GM12878 (cell line): ENCODE data around the gene ZCCHC4. TPM values are rescaled to one million over a fixed set of nuclear protein-coding genes. Genes with fewer than 3 reads are reported as not detected.

ENCODE experiments used
- BMI1 ChIP-seq: fragments of 450-650 bp; IDR thresholded peaks from 2 replicates; pipeline ENCODE4 v1.6.1; 2016; ENCODE audit warnings: mild to moderate bottlenecking, moderate library complexity, borderline replicate concordance
- CEBPB ChIP-seq, 2 experiments: fragments of 150-350 bp in 1 of 2; IDR thresholded peaks; 2 replicates each; pipeline ENCODE4 v1.6.1; 2012 to 2014; ENCODE audit warnings: low read depth in 2 of 2, low read length in 2 of 2, borderline replicate concordance in 1 of 2, inconsistent platforms in 1 of 2
- CHD1 ChIP-seq: IDR thresholded peaks from 2 replicates; pipeline ENCODE4 v1.6.1; 2012; ENCODE audit warnings: low read depth, low read length, improper control_type of control experiment
- CREB1 ChIP-seq: IDR thresholded peaks from 2 replicates; pipeline ENCODE4 v1.6.1; 2012; ENCODE audit warnings: low read depth, mild to moderate bottlenecking, inconsistent platforms
- E2F8 ChIP-seq: fragments of 450-650 bp; IDR thresholded peaks from 2 replicates; pipeline ENCODE4 v1.6.1; 2018; ENCODE audit warnings: mild to moderate bottlenecking, low read depth, moderate library complexity; ENCODE audit not compliant: partially characterized antibody
- IKZF1 ChIP-seq: fragments of 450-650 bp; conservative IDR thresholded peaks from 2 replicates; pipeline ENCODE4 v1.6.1; 2017; ENCODE audit warnings: antibody characterized with exemption, mild to moderate bottlenecking
- IRF5 ChIP-seq: fragments of 450-650 bp; IDR thresholded peaks from 2 replicates; pipeline ENCODE4 v1.6.1; 2017; ENCODE audit warnings: borderline replicate concordance
- JUND ChIP-seq: IDR thresholded peaks from 2 replicates; pipeline ENCODE4 v1.6.1; 2012; ENCODE audit warnings: low read depth, mild to moderate bottlenecking, low read length, improper control_type of control experiment, moderate library complexity
- PAX8 ChIP-seq: fragments of 450-650 bp; IDR thresholded peaks from 2 replicates; pipeline ENCODE4 v1.6.1; 2017; ENCODE audit warnings: mild to moderate bottlenecking, moderate library complexity
- RELB ChIP-seq: fragments of 450-650 bp; IDR thresholded peaks from 2 replicates; pipeline ENCODE4 v1.6.1; 2017; ENCODE audit warnings: low read depth, mild to moderate bottlenecking, moderate library complexity
- SIN3A ChIP-seq: IDR thresholded peaks from 2 replicates; pipeline ENCODE4 v1.6.1; 2012; ENCODE audit warnings: low read depth, low read length, improper control_type of control experiment
- TAF1 ChIP-seq: IDR thresholded peaks from 2 replicates; pipeline ENCODE4 v1.6.1; 2011; ENCODE audit warnings: mild to moderate bottlenecking, low read depth, low read length, borderline replicate concordance
- ZNF217 ChIP-seq: fragments of 450-650 bp; IDR thresholded peaks from 2 replicates; pipeline ENCODE4 v1.6.1; 2017; ENCODE audit warnings: antibody characterized with exemption, mild to moderate bottlenecking
- polyA plus RNA-seq, 11 experiments: library from polyadenylated mRNA; depleted of rRNA in 4 of 11; unstranded in 6 of 11; stranded (reverse) in 5 of 11; fragments of >200 nt; fragmentation: Nextera tagmentation in 4 of 11; fragmentation: Illumina TruSeq in 1 of 11; extraction: Ambion mirVana in 4 of 11; extraction: Trizol in 1 of 11; gene quantifications; 1 replicate in 1 of 11; 2 replicates in 10 of 11; pipeline versions ENCODE4 v1.2.1 to v1.2.3, GENCODE V29; 2011 to 2016; ENCODE audit warnings: inconsistent platforms in 2 of 11, missing spikeins in 2 of 11, low read depth in 1 of 11
- total RNA-seq, 4 experiments: library from RNA; depleted of rRNA in 3 of 4; stranded (reverse); fragments of >200 nt in 3 of 4; fragmentation: Illumina TruSeq in 1 of 4; extraction: Trizol in 1 of 4; gene quantifications; 2 replicates each; pipeline versions ENCODE4 v1.2.1 to v1.2.3, GENCODE V29; 2013 to 2021
- TF ChIP-seq, protein P1 (sequence below): fragments of 150-350 bp; IDR thresholded peaks from 2 replicates; pipeline ENCODE4 v1.6.1; 2016; ENCODE audit warnings: low read depth, low read length
- TF ChIP-seq, protein P2 (sequence below): IDR thresholded peaks from 2 replicates; pipeline ENCODE4 v1.6.1; 2012; ENCODE audit warnings: improper control_type of control experiment, low read depth, low read length; ENCODE audit not compliant: insufficient replicate concordance

The ZCCHC4 gene
- total and polyA plus RNA-seq, 10 of the 15 experiments (the other 5 are each of a cell fraction or from before 2014, with no cell fraction given) = 3.2 to 17.7 (median 12.7) TPM

DNA sequence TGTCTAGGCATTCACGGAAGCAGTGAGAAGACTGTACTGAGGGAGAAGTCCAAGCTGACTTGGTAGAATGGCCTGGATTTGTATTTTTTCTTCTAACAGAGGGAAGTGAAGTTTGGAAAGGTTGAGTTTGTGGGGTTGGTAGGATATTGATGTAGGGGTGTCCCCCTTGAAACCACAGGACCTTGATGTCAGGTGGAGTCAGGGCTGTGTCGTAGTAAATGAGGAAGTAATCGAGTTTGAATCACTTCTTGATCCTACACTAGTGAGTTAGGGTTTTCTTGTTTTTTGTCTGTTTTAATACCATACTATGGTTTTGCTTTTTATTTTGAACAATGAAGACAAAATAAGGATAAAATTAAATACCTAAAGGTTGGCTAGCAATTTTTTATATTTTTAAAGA lies 34.3 kb downstream of the ZCCHC4 start (continued):
- no peak for TF ChIP-seq RELB
- peak; percentile 57; the same call in 1 of the 2 replicates for TF ChIP-seq CREB1
- no peak for TF ChIP-seq PAX8
- no peak for TF ChIP-seq TAF1
- no peak for TF ChIP-seq ZNF217
- TF ChIP-seq CHD1 = no peak
- TF ChIP-seq CEBPB (IDR thresholded peaks at IDR 0.05; ENCODE audit: borderline replicate concordance in 1 of 2, low read depth in 2 of 2, low read length in 2 of 2) = no peak
- TF ChIP-seq IKZF1 = no peak
- no peak for TF ChIP-seq E2F8
- TF ChIP-seq, protein P1, sequence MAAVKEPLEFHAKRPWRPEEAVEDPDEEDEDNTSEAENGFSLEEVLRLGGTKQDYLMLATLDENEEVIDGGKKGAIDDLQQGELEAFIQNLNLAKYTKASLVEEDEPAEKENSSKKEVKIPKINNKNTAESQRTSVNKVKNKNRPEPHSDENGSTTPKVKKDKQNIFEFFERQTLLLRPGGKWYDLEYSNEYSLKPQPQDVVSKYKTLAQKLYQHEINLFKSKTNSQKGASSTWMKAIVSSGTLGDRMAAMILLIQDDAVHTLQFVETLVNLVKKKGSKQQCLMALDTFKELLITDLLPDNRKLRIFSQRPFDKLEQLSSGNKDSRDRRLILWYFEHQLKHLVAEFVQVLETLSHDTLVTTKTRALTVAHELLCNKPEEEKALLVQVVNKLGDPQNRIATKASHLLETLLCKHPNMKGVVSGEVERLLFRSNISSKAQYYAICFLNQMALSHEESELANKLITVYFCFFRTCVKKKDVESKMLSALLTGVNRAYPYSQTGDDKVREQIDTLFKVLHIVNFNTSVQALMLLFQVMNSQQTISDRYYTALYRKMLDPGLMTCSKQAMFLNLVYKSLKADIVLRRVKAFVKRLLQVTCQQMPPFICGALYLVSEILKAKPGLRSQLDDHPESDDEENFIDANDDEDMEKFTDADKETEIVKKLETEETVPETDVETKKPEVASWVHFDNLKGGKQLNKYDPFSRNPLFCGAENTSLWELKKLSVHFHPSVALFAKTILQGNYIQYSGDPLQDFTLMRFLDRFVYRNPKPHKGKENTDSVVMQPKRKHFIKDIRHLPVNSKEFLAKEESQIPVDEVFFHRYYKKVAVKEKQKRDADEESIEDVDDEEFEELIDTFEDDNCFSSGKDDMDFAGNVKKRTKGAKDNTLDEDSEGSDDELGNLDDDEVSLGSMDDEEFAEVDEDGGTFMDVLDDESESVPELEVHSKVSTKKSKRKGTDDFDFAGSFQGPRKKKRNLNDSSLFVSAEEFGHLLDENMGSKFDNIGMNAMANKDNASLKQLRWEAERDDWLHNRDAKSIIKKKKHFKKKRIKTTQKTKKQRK = no peak
- no peak for TF ChIP-seq JUND
- no peak for TF ChIP-seq SIN3A
- no peak for TF ChIP-seq IRF5
- TF ChIP-seq, protein P2, sequence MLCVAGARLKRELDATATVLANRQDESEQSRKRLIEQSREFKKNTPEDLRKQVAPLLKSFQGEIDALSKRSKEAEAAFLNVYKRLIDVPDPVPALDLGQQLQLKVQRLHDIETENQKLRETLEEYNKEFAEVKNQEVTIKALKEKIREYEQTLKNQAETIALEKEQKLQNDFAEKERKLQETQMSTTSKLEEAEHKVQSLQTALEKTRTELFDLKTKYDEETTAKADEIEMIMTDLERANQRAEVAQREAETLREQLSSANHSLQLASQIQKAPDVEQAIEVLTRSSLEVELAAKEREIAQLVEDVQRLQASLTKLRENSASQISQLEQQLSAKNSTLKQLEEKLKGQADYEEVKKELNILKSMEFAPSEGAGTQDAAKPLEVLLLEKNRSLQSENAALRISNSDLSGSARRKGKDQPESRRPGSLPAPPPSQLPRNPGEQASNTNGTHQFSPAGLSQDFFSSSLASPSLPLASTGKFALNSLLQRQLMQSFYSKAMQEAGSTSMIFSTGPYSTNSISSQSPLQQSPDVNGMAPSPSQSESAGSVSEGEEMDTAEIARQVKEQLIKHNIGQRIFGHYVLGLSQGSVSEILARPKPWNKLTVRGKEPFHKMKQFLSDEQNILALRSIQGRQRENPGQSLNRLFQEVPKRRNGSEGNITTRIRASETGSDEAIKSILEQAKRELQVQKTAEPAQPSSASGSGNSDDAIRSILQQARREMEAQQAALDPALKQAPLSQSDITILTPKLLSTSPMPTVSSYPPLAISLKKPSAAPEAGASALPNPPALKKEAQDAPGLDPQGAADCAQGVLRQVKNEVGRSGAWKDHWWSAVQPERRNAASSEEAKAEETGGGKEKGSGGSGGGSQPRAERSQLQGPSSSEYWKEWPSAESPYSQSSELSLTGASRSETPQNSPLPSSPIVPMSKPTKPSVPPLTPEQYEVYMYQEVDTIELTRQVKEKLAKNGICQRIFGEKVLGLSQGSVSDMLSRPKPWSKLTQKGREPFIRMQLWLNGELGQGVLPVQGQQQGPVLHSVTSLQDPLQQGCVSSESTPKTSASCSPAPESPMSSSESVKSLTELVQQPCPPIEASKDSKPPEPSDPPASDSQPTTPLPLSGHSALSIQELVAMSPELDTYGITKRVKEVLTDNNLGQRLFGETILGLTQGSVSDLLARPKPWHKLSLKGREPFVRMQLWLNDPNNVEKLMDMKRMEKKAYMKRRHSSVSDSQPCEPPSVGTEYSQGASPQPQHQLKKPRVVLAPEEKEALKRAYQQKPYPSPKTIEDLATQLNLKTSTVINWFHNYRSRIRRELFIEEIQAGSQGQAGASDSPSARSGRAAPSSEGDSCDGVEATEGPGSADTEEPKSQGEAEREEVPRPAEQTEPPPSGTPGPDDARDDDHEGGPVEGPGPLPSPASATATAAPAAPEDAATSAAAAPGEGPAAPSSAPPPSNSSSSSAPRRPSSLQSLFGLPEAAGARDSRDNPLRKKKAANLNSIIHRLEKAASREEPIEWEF = no peak
- no peak for TF ChIP-seq BMI1
